KMS-11 (cell line): Measurements from ENCODE around the gene OR8B12.
"Not testable (repeated sequence)": the region's sequence is repeated elsewhere in the genome, so short reads cannot be mapped to it uniquely, and the experiment has no call there.

Experiments used
- H2AFZ ChIP-seq: fragments of 200-600 bp; sonication (generic); 2 replicates; pipeline ENCODE4 v1.6.1; 2016; ENCODE audit warnings: antibody characterized with exemption, mixed run types, low read depth
- H3K27ac ChIP-seq: fragments of 200-600 bp; sonication (generic); 2 replicates; pipeline ENCODE4 v1.6.1; 2016; ENCODE audit warnings: mild to moderate bottlenecking, mixed run types
- H3K27me3 ChIP-seq: fragments of 200-600 bp; sonication (generic); 2 replicates; pipeline ENCODE4 v1.6.1; 2017; ENCODE audit warnings: mild to moderate bottlenecking, low read depth, mixed run types, moderate library complexity; ENCODE audit not compliant: insufficient read depth
- H3K36me3 ChIP-seq: fragments of 200-600 bp; sonication (generic); 2 replicates; pipeline ENCODE4 v1.6.1; 2017; ENCODE audit warnings: mild to moderate bottlenecking, mixed run types; ENCODE audit not compliant: insufficient read depth
- H3K4me1 ChIP-seq: fragments of 200-600 bp; sonication (generic); 2 replicates; pipeline ENCODE4 v1.6.1; 2016; ENCODE audit warnings: mild to moderate bottlenecking, low read depth, mixed run types; ENCODE audit not compliant: poor library complexity, severe bottlenecking
- H3K4me2 ChIP-seq: fragments of 200-600 bp; sonication (generic); 2 replicates; pipeline ENCODE4 v1.7.0; 2016; ENCODE audit warnings: mild to moderate bottlenecking, mixed run types
- H3K4me3 ChIP-seq: fragments of 200-600 bp; sonication (generic); IDR thresholded peaks from 2 replicates; pipeline ENCODE4 v1.6.1; 2017; ENCODE audit warnings: low read depth, low read length, mixed read lengths; ENCODE audit not compliant: insufficient read depth
- H3K79me2 ChIP-seq: fragments of 200-600 bp; sonication (generic); 2 replicates; pipeline ENCODE4 v1.6.1; 2016; ENCODE audit warnings: low read depth, mixed run types; ENCODE audit not compliant: insufficient read depth
- H3K9ac ChIP-seq: fragments of 200-600 bp; sonication (generic); 2 replicates; pipeline ENCODE4 v1.6.1; 2016; ENCODE audit warnings: mild to moderate bottlenecking, mixed run types
- H4K20me1 ChIP-seq: fragments of 200-600 bp; sonication (generic); 2 replicates; pipeline ENCODE4 v1.6.1; 2016; ENCODE audit warnings: mild to moderate bottlenecking, mixed run types; ENCODE audit not compliant: insufficient read depth
- CTCF ChIP-seq: fragments of 200-600 bp; sonication (generic); conservative IDR thresholded peaks from 2 replicates; pipeline ENCODE4 v1.6.1; 2017; ENCODE audit warnings: low read depth, mild to moderate bottlenecking, antibody characterized with exemption, low read length, moderate library complexity, mixed read lengths

Gene OR8B12

DNA sequence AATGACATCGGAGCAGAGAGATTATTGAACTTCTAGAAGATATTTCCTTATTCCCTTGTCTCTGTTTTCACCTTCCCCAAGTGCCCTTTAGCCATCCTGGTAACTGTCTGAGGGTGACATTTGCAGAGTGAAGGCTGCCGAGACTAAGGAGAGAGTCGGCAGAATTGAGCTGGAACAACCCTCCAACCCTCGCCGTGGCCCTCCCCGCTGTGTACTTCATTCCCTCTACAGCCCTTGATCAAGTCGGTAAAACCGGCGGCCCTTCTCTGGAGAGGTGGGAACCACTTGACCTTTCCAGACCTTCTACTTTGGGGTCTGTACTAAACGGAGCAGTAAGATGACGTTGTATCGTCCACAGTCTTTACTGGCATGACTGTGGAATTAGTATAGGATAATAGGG lies 26.1 kb downstream of the OR8B12 start:
- no peak overlapping the region for H3K4me2 ChIP-seq
- no peak overlapping the region for H3K27ac ChIP-seq
- H3K79me2 ChIP-seq: no peaks in the 10 kb centered on the region
- H3K27me3 ChIP-seq: no peaks in the 10 kb centered on the region
- H3K36me3 ChIP-seq: no peaks in the 10 kb centered on the region
- no peak overlapping the region for H3K9ac ChIP-seq
- H2AFZ ChIP-seq: no peak overlapping the region
- H3K4me3 ChIP-seq: no peak overlapping the region
- no peak for TF ChIP-seq CTCF
- H3K4me1 ChIP-seq: no peaks in the 10 kb centered on the region
- H4K20me1 ChIP-seq: no peaks in the 10 kb centered on the region

DNA sequence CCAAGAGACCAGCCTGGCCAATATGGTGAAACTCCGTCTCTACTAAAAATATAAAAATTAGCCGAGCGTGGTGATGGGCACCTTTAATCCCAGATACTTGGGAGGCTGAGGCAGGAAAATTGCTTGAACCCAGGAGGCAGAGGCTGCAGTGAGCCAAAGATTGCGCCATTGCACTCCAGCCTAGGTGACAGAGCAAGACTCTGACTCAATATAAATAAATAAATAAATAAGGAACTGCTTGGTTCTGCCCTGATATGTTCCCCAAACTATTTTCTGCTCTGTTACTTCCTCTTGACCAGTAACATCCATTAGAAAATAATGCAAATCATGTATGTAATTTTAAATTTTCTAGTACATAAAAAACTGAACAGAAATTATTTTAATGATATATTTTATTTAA lies 28.8 kb downstream of the OR8B12 start:
- H3K79me2 ChIP-seq, H3K4me1 ChIP-seq, H2AFZ ChIP-seq, H3K27me3 ChIP-seq, H3K9ac ChIP-seq, H3K4me3 ChIP-seq, H4K20me1 ChIP-seq, H3K4me2 ChIP-seq, H3K27ac ChIP-seq, H3K36me3 ChIP-seq: not testable (repeated sequence)

DNA sequence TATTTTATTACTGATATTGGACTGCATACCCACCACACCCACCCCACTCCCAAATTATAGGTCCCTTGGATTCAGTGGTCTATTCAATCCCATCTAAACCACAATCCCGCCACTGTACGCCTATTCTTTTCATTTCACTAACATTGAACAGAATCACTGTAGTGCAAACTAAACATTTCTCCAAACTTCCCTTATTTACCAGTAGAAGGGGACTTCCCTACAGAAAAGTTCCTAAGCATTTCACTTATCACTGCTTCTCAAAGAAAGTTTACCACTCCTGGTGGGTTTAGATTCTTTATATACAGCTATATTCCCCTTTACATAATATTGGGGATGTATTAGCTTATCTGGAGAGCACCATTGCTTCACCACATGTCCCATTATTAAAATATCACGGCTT lies 29.3 kb downstream of the OR8B12 start:
- no peaks in the 10 kb centered on the region for H3K36me3 ChIP-seq
- H2AFZ ChIP-seq: no peak overlapping the region
- H3K27me3 ChIP-seq: no peaks in the 10 kb centered on the region
- H3K4me2 ChIP-seq: no peak overlapping the region
- H3K27ac ChIP-seq: no peak overlapping the region
- no peaks in the 10 kb centered on the region for H3K4me1 ChIP-seq
- TF ChIP-seq CTCF: no peak
- H3K79me2 ChIP-seq: no peaks in the 10 kb centered on the region
- no peak overlapping the region for H3K9ac ChIP-seq
- no peaks in the 10 kb centered on the region for H4K20me1 ChIP-seq
- H3K4me3 ChIP-seq: no peak overlapping the region

GRCh38 chr11:124511745-124512144 lies 31.7 kb downstream of the OR8B12 start:
- Histone ChIP-seq H3K79me2 (no peaks in the 10 kb centered on the region), H3K4me2 (no peak overlapping the region), H3K27me3 (no peaks in the 10 kb centered on the region), H3K4me3 (no peak overlapping the region), H3K9ac (no peak overlapping the region), H4K20me1 (no peaks in the 10 kb centered on the region), H2AFZ (no peak overlapping the region), H3K27ac (no peak overlapping the region), H3K4me1 (no peaks in the 10 kb centered on the region), H3K36me3 (no peaks in the 10 kb centered on the region)
- TF ChIP-seq CTCF: no peak

DNA sequence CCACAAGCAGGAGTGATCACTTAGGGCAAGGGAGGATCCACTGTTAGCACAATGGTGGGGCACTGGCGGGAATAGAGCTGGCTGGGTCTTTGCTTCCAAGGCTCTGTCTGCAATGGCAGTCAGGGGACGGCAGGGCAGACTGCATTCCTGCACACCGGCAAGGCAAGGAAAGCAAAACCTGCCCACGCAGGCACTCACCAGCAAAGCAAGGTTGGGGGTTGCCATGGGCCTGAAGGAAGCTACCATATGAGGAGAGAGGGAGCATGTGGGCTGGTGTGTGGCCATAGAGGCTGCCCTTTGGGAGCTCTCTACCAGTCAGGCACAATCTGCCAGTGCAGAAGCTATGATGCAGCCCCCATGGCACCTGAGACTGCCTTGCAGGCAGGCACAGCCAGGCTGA lies 33.2 kb downstream of the OR8B12 start:
- TF ChIP-seq CTCF: no peak

More for the DNA sequence above, 33.2 kb downstream of the OR8B12 start:
- Histone ChIP-seq H2AFZ (no peak overlapping the region), H3K79me2 (no peaks in the 10 kb centered on the region), H3K4me3 (no peak overlapping the region), H4K20me1 (no peaks in the 10 kb centered on the region), H3K36me3 (no peaks in the 10 kb centered on the region), H3K9ac (no peak overlapping the region), H3K27ac (no peak overlapping the region), H3K4me1 (no peaks in the 10 kb centered on the region), H3K27me3 (no peaks in the 10 kb centered on the region), H3K4me2 (no peak overlapping the region)
